Suprapubic skin (tissue), 4 donors: Measurements from ENCODE around the gene PAFAH2.

Source experiments
- EP300 ChIP-seq: sonication (generic); formaldehyde crosslinking; IDR thresholded peaks from one replicate; pipeline ENCODE4 v1.6.1; 2017; ENCODE audit warnings: antibody characterized with exemption
- POLR2AphosphoS5 ChIP-seq, 3 donors: sonication (generic); formaldehyde crosslinking; IDR thresholded peaks; one replicate each; pipeline ENCODE4 v1.6.1; 2017; ENCODE audit warnings: antibody characterized with exemption in 3 of 3
- TF ChIP-seq, protein P1 (sequence below), 2 donors: fragments of 200-600 bp in 1 of 2; fragments of 450-650 bp in 1 of 2; sonication (generic) in 1 of 2; IDR thresholded peaks; one replicate each; pipeline ENCODE4 v1.5.1; 2016 to 2019; ENCODE audit warnings: antibody characterized with exemption in 2 of 2, mild to moderate bottlenecking in 1 of 2, moderate library complexity in 1 of 2

- TF ChIP-seq, protein P1, sequence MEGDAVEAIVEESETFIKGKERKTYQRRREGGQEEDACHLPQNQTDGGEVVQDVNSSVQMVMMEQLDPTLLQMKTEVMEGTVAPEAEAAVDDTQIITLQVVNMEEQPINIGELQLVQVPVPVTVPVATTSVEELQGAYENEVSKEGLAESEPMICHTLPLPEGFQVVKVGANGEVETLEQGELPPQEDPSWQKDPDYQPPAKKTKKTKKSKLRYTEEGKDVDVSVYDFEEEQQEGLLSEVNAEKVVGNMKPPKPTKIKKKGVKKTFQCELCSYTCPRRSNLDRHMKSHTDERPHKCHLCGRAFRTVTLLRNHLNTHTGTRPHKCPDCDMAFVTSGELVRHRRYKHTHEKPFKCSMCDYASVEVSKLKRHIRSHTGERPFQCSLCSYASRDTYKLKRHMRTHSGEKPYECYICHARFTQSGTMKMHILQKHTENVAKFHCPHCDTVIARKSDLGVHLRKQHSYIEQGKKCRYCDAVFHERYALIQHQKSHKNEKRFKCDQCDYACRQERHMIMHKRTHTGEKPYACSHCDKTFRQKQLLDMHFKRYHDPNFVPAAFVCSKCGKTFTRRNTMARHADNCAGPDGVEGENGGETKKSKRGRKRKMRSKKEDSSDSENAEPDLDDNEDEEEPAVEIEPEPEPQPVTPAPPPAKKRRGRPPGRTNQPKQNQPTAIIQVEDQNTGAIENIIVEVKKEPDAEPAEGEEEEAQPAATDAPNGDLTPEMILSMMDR (IDR thresholded peaks at IDR 0.05): no peak
- no peak for TF ChIP-seq POLR2AphosphoS5 (IDR thresholded peaks at IDR 0.05)
- no peak for TF ChIP-seq EP300
These were observed 17.5 kb upstream of the PAFAH2 start for GRCh38 chr1:26015358-26015757.
